ENCODE results near the gene KCNMB1.

The KCNMB1 gene

DNA sequence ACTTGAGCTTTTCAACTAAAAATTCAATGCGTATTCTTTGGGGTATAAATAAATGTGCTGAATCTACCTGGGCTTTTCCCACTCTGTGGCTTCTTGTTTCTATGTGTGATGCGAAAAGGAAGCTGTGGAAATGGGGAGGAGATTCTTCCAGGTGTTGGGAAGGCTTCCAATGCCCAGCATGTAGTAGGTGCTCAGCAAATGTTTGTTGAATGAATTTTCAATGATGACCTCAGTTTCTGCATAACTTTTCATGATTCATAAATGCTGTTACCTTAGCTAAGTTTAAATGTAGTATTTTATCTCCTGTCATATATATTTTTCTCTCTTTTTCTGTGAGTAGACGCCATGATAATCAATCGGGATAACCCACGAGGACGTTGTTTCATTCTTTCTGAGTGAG is 25.6 kb upstream of the KCNMB1 start:
- no peak for DNase-seq (ENCODE audit: low spot score)

DNA sequence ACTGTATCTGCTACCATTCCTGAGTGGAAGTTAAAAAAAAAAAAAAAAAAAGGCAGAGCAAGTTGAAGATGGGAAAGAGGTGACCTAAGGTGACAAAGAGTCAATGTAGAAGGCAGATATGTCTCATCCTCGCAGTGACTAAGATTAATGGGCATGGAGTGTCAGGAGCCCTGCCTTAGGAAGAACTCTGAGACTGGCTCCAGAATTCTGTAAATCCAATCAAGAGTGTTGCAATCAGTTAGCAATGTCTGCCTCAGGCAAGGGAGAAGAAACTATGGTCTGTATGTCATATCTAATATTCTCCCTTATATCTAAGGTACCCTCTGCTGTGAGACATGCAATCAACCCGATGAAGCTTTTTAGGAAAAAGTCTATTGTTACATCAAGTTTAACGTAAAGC is 24.7 kb upstream of the KCNMB1 start:
- no peak for DNase-seq (ENCODE audit: low spot score)

GRCh38 chr5:170411100-170411499 is 21.9 kb upstream of the KCNMB1 start:
- DNase-seq (ENCODE audit: low spot score) = no peak

DNA sequence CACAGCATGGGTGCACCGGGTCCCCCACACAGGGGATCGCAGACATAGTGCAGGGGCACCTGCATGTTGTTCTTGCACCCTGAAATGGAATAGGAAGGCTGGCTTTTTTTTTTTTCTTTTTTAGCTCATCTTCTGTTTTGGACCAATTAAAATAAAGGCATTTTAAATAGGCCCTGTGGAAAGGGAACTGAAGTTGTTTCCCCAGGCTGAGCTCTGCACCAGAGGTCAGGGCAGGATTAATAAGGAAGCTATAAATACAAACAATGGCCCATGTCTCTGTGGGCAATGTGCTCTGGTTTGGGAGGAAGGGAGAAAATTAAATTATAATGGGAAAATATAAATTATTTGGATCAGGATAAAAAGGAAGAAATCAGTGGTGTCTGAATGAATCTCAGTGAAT is 21.2 kb upstream of the KCNMB1 start:
- no peak for DNase-seq (ENCODE audit: low spot score)

- DNase-seq (ENCODE audit: low spot score) = no peak
Observed at GRCh38 chr5:170408877-170409660, 19.9 kb upstream of the KCNMB1 start.

DNA sequence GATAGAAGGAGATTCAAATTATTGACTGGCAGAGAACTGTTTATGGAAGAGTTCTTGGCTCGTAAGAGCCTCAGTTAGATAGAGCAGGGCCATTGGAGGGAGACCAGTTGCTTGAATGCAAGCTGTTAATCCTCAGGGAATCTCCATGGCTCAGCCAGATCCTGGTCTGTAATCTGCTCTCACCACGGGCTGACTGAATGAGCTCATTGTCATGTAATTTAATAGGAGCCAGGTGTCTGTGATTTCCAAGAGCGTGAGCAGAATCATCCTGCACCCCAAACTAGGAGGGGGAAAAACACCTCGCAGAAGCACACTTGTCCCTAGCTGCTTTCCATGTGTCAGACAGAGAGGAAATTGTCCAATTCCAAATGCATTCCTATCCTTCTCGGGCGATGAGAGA is 19.1 kb upstream of the KCNMB1 start:
- DNase-seq (ENCODE audit: low spot score) = peak; percentile 19

- DNase-seq (ENCODE audit: low spot score) = no peak
Observed at GRCh38 chr5:170407062-170407461, 17.9 kb upstream of the KCNMB1 start.

DNA sequence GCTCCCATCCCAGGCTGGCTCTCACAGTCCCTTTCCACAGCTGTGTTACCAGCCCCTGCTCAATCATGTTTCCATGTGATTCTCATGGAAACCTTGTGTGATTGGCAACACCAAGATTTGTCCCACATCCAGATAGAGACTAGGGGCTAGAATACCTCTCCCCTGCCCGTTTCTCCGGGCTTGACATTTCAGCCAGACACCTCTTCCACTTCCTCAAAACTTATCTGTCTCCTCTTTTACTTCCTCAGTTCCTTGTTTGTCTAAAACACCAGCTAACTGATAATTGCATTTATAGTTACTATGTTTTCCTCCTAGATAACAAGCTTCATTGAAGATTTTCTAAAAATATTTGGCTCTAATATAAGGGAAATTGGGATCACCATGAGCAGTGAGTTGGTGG is 16.6 kb upstream of the KCNMB1 start:
- DNase-seq (ENCODE audit: low spot score) = no peak

DNA sequence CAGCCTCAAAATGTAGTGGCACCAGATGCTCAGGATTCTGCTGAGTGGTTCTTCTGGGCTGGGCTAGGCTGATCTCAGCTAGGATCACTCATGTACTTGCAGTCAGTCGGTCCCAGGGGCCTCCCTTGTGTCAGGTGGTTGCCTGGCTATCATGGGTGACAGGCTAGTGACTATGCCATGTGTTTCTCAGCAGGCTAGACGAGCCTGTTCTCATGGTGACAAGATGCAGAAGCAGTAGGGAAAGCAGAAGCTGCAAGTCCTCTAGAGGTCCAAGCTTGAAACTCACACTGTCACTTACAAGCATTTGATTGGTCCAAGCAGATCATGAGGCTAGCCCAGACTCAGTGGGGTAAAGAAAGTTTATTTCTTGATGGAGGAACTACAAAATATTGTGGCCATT is 15.2 kb upstream of the KCNMB1 start:
- DNase-seq (ENCODE audit: low spot score) = no peak

DNA sequence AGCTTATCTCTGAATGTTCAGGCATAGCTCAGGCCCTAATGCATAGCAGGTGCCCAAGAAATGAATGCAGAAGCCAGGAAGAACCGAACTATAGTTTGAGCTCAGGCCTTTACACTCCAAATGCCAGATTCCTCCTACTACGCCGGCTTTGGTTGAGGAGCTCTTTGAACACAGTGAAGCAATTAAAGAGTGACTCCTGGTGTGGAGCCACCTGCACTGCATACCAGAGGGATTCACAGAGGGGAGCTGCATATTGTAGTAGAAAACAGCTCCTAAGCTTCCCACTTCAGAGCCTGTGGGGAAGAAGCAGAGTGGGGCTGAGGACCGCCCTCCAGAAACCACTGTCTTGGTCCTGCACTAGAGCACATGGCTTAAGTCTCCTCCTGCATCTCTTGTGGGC is 14.5 kb upstream of the KCNMB1 start:
- no peak for DNase-seq (ENCODE audit: low spot score)

DNA sequence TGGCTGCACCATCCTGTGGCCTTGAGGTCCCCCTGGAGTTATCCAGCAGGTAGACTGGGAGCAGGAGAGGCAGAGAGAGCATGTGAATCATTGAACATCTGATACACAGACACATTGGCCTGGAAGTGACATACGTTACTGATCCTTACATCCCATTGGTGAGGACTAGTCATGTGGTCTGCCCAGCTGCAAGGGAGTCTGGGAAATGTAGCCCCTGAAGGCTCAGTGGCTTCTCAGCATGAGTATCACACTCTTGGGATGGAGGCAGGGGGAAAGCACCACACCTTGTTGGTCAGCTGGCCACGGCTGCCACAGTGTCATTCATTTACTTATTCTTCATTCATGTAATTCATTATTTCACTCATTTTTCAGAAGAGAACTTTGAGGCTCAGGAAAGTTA is 13.3 kb upstream of the KCNMB1 start:
- no peak for DNase-seq (ENCODE audit: low spot score)

DNA sequence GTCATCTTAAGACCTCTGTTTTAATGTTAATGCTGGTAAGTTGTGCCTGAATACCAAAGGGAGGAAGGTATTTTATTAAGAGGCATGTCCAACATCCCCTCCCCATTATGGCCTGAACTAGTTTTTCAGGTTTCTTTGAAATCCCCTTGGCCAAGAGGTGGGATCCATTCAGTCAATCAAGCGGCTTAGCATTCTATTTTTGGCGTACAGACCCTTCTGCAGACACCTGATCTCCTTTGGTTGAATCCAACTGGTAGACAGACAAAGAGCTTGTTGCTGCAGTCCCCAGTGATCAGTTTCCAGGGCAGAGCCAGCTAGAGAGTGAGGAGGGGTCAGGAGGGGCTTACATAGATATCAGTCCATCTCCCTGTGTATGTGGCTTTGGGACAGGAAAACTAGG is 7.9 kb upstream of the KCNMB1 start:
- DNase-seq (ENCODE audit: low spot score) = no peak

DNA sequence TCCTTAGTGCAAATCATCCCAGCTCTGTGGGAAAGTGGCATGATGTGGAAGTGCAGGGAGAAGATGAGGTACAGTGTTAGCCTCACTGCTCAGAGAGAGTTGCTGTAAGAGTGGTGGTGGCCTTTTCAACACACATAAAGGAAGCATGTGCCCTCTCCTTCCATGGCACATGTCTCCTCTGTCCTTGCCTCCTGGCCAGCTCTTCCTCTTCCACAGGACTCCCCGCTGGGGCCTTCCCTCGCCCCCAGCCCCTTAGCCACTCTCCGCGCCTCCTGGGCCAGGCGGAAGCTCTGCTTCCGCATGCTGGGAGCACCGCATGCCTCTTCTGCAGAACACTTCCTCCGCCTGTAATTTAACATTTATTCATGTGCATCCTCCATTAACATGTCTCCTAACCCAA is 4.8 kb upstream of the KCNMB1 start:
- DNase-seq (ENCODE audit: low spot score) = no peak

GRCh38 chr5:170393235-170393634 is 4.1 kb upstream of the KCNMB1 start:
- DNase-seq (ENCODE audit: low spot score) = no peak

DNA sequence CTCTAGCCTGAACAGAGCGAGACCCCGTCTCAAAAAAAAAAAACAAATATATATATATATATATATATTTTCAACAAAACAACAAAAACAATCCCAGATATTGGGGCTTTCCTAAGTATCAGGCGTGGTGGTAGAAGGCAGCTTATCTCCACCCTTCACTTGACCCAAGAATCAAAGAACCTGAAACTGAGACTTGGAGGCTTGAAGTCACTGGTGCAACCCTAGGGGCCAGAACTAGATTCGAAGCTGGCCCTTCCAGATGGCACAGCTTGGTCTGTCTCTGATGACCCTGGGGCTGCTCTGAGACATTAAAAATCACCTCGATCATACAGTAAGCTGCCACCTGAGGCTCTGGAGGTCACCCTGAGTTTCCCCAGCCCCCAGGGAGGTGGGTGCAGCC is 1.3 kb upstream of the KCNMB1 start:
- no peak for DNase-seq (ENCODE audit: low spot score)

GRCh38 chr5:170389550-170389892 is 354 bp upstream of the KCNMB1 start:
- no peak for DNase-seq (ENCODE audit: low spot score)

GRCh38 chr5:170387775-170388639 is 1.2 kb downstream of the KCNMB1 start:
- DNase-seq (ENCODE audit: low spot score) = no peak

DNA sequence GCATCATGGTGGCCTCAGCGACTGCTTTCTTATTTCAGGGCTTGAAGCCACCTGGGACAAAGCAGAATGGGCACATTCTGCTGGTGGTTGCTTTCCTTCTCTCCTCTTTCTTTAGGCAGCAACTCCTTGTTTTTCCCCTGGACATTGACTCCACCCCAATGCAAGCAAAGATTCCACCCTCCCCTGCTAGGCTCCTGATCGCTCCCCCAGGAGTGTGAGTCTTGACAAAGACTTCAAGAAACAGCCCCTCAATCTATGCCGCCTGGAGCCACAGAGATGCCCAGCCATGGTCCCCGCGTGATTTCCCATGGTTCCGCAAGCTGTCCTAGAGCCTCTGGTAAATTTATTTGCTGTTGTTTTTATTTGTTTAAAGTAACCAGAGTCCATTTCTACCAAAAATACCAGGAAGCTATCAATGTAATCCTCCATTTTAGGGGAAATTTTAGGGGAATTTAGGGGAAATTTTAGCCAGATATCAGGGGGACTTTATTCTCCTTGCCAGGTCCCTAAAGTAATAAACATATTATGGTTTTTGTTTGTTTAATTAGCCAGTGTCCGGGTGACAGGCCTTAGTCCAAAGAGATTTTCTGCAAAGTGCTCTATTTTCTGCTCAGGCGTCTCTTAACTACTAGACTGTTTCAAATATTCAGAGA is 2.3 kb downstream of the KCNMB1 start:
- DNase-seq (ENCODE audit: low spot score) = no peak

- no peak for DNase-seq (ENCODE audit: low spot score)
Observed at GRCh38 chr5:170383227-170383626, 5.9 kb downstream of the KCNMB1 start.

DNA sequence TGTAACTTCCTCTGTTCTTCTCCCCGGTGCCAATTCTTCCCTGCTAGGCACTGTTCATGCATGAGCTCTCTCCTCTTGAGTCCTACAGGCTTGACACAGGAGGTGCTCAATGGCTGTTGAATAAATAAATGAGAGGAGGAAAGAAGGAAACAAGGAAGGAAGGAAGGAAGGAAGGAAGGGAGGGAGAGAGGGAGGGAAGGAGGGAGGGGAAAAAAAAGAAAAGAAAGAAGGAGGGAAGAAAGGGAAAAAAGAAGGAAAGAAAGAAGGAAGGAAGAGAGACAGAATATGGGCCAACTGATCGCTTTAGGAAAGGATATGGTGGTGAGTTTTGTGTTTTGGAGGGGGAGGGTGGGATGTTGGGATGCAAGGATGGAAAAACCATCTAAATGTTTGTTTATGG is 6.4 kb downstream of the KCNMB1 start:
- no peak for DNase-seq (ENCODE audit: low spot score)

GRCh38 chr5:170380361-170380951 is 8.7 kb downstream of the KCNMB1 start:
- DNase-seq (ENCODE audit: low spot score) = no peak

DNA sequence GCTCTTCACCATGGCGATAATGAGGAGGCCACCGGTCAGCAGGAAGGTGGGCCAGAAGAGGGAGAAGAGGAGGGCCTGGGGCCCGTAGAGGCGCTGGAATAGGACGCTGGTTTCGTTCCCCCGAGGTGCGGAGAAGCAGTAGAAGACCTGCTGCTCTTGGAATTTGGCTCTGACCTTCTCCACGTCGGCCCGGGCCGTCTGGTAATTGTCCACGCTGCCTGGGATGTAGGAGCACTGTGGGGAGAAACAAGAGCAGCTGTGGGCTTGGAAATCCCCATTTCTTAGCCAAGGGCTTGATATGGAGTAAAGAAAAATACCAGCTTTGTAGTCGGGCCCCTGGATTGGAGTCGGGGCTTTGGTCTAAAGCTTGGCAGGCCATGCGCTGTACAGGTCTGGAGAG is 10.4 kb downstream of the KCNMB1 start:
- no peak for DNase-seq (ENCODE audit: low spot score)

DNA sequence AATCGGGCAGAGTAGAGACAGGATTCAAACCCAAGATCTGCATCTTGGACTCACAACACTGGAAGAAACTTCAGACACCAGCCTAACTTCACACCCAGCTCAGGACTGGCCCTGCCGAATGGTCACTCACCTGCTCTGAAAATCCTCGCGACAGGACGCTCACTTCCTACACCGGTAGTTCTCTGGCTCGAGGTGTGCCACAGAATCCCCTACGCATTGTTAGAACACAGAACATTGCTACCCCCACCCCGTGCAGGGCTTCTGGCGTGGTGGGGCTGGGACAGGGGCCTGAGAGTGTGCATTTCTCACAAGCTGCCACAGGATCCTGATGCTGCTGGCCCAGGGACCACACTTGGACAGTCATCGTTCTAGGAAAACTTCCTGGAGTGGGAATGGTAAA is 12.1 kb downstream of the KCNMB1 start:
- DNase-seq (ENCODE audit: low spot score) = no peak

All from GM03348 (cell line).